Measurements from ENCODE around the gene PEMT. TPM values are rescaled to one million over a fixed set of nuclear protein-coding genes. Genes with fewer than 3 reads are reported as not detected.

The PEMT gene
- total and polyA plus RNA-seq, 2 of the 4 experiments (the other 2 are of a cell fraction): 23.3 to 49.5 TPM

DNA sequence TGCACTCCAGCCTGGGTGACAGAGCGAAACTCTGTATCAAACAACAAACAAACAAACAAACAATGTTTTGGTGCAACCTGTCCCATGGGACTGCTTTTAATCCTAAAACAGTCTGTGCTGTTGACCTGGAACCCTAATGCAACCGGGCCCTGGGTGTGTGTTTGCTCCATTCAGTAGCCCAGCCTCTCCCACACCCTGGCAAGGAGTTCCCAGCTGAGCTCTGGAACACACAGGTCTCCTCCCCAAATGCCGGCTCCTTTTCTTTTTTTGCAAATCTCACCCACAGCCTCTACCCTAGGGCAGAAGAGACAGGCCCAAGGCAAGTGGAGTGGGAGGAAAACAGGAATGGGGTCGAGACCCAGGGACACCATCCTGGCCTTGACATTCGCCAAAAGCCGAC, 65.6 kb downstream of the PEMT start:
- no peak for ATAC-seq (ENCODE audit: low read depth)

More for the DNA sequence above, 65.6 kb downstream of the PEMT start:
- ChIA-PET POLR2A (ENCODE audit: unreplicated experiment) (no interaction called here), CTCF (no interaction called here)
- no peaks in the 10 kb centered on the region for H3K9me3 ChIP-seq (ENCODE audit: control insufficient read depth, insufficient read depth, low read length)
- dilution Hi-C loops (cut with HindIII; ENCODE audit: low sequenced_read_pairs, unreplicated experiment) (no loop called here), in situ Hi-C loops (cut with MboI; ENCODE audit: low sequenced_read_pairs) (no loop called here), intact Hi-C loops (cut with micrococcal nuclease) (no loop called here)
- no peak overlapping the region for H3K14ac ChIP-seq (replicated peaks; ENCODE audit: low read depth, low read length)
- no peak overlapping the region for H3K27ac ChIP-seq (ENCODE audit: insufficient read depth, low read length)
- H2BK5ac ChIP-seq (ENCODE audit: low read depth, low read length, poor library complexity, severe bottlenecking): no peak overlapping the region
- no peak overlapping the region for H2BK120ac ChIP-seq (ENCODE audit: low read depth, low read length)
- H3K4ac ChIP-seq (ENCODE audit: low read depth, low read length): no peak overlapping the region
- no peak overlapping the region for H2AK9ac ChIP-seq (replicated peaks; ENCODE audit: low read depth, low read length, poor library complexity)
- H4K91ac ChIP-seq (ENCODE audit: insufficient read depth, low read depth, low read length): no peak overlapping the region
- no TSS peak for BruUV-seq (replicated peaks)
- 90% methylated on average over 3 of the region's 6 CpGs; no CpG with 5 or more reads in 1 of the 2 experiments for WGBS, 2 experiments (ENCODE audit: extremely low coverage in 2 of 2, insufficient read length in 1 of 2)
- no peak overlapping the region for H2BK15ac ChIP-seq (ENCODE audit: low read depth, low read length)
- no peaks in the 10 kb centered on the region; the same call in 1 of the 2 replicates for H3K27me3 ChIP-seq (ENCODE audit: control insufficient read depth, insufficient read depth, low read length)
- no peaks in the 10 kb centered on the region for H3K36me3 ChIP-seq (ENCODE audit: control insufficient read depth, insufficient read depth, low read length)
- H3K4me2 ChIP-seq (ENCODE audit: low read depth, low read length): no peak overlapping the region
- H3K4me1 ChIP-seq (ENCODE audit: control insufficient read depth, insufficient read depth, low read length): no peaks in the 10 kb centered on the region
- H3K4me3 ChIP-seq (ENCODE audit: insufficient read depth, low read depth, low read length): no peak overlapping the region
- no peak overlapping the region for H2BK20ac ChIP-seq (ENCODE audit: low read depth, low read length)
- no peaks in the 10 kb centered on the region; the same call in 1 of the 2 replicates for H4K20me1 ChIP-seq (ENCODE audit: insufficient read depth, low read length)
- DNase-seq: no peak
- H3K56ac ChIP-seq (ENCODE audit: extremely low read depth, insufficient read depth, low read length): no peak overlapping the region
- no peaks in the 10 kb centered on the region for H3K9me1 ChIP-seq (ENCODE audit: insufficient read depth, low read length)
- no peak for TF ChIP-seq NFE2L2 (IDR thresholded peaks at IDR 0.05; ENCODE audit: low read depth, low read length)
- TF ChIP-seq, protein P1, sequence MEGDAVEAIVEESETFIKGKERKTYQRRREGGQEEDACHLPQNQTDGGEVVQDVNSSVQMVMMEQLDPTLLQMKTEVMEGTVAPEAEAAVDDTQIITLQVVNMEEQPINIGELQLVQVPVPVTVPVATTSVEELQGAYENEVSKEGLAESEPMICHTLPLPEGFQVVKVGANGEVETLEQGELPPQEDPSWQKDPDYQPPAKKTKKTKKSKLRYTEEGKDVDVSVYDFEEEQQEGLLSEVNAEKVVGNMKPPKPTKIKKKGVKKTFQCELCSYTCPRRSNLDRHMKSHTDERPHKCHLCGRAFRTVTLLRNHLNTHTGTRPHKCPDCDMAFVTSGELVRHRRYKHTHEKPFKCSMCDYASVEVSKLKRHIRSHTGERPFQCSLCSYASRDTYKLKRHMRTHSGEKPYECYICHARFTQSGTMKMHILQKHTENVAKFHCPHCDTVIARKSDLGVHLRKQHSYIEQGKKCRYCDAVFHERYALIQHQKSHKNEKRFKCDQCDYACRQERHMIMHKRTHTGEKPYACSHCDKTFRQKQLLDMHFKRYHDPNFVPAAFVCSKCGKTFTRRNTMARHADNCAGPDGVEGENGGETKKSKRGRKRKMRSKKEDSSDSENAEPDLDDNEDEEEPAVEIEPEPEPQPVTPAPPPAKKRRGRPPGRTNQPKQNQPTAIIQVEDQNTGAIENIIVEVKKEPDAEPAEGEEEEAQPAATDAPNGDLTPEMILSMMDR (conservative IDR thresholded peaks at IDR 0.05; ENCODE audit: low read depth, low read length): no peak
- no peak for TF ChIP-seq RAD21 (IDR thresholded peaks at IDR 0.05; ENCODE audit: low read length)
- no peak for TF ChIP-seq FOS (IDR thresholded peaks at IDR 0.05; ENCODE audit: low read depth, low read length)
- no peak for TF ChIP-seq MAZ (IDR thresholded peaks at IDR 0.05; ENCODE audit: borderline replicate concordance, low read depth, low read length)
- TF ChIP-seq CHD1 (IDR thresholded peaks at IDR 0.05; ENCODE audit: low read depth, low read length): no peak
- TF ChIP-seq, protein P2, sequence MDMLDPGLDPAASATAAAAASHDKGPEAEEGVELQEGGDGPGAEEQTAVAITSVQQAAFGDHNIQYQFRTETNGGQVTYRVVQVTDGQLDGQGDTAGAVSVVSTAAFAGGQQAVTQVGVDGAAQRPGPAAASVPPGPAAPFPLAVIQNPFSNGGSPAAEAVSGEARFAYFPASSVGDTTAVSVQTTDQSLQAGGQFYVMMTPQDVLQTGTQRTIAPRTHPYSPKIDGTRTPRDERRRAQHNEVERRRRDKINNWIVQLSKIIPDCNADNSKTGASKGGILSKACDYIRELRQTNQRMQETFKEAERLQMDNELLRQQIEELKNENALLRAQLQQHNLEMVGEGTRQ (IDR thresholded peaks at IDR 0.05; ENCODE audit: low read depth, low read length): no peak
- no peak for TF ChIP-seq RCOR1 (IDR thresholded peaks at IDR 0.05; ENCODE audit: insufficient replicate concordance, low read length)
- no peak for TF ChIP-seq POLR2A (IDR thresholded peaks at IDR 0.05; ENCODE audit: low read depth, low read length)
- TF ChIP-seq, protein P3, sequence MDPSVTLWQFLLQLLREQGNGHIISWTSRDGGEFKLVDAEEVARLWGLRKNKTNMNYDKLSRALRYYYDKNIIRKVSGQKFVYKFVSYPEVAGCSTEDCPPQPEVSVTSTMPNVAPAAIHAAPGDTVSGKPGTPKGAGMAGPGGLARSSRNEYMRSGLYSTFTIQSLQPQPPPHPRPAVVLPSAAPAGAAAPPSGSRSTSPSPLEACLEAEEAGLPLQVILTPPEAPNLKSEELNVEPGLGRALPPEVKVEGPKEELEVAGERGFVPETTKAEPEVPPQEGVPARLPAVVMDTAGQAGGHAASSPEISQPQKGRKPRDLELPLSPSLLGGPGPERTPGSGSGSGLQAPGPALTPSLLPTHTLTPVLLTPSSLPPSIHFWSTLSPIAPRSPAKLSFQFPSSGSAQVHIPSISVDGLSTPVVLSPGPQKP (IDR thresholded peaks at IDR 0.05; ENCODE audit: borderline replicate concordance, low read depth, low read length): no peak
- no peak for TF ChIP-seq CEBPB (IDR thresholded peaks at IDR 0.05; ENCODE audit: low read depth, low read length)
- TF ChIP-seq SMC3 (IDR thresholded peaks at IDR 0.05; ENCODE audit: low read depth, low read length): no peak
- no peak overlapping the region for H3K18ac ChIP-seq (ENCODE audit: low read depth, low read length)
- no peak overlapping the region for H3K9ac ChIP-seq (ENCODE audit: low read depth, low read length)
- no peak overlapping the region for H2AK5ac ChIP-seq (ENCODE audit: low read depth, low read length)
- no peak overlapping the region for H4K5ac ChIP-seq (ENCODE audit: low read depth, low read length)
- no peak overlapping the region for H3K23ac ChIP-seq (ENCODE audit: low read depth, low read length)
- no peak overlapping the region for H4K8ac ChIP-seq (ENCODE audit: low read depth in 2 of 2, low read length in 2 of 2)
- H3K79me1 ChIP-seq (ENCODE audit: low read depth in 1 of 2, low read length in 2 of 2): 0 out of 4 replicates have a peak, but pooled peaks cover 0 to 3% of the 10 kb centered on the region in 2 experiments
- no peak overlapping the region for H2AFZ ChIP-seq (replicated peaks; ENCODE audit: low read length, poor library complexity)

All from IMR-90 (cell line).